ENCODE results near the gene COL6A3.

Gene COL6A3

GRCh38 chr2:237365671-237366070 is 48.3 kb downstream of the COL6A3 start:
- Histone ChIP-seq H3K9me3 (ENCODE audit: control insufficient read depth, insufficient read depth, low read depth, low read length) (no peaks in the 10 kb centered on the region), H3K4me3 (ENCODE audit: low read depth, low read length) (no peak overlapping the region), H3K27ac (ENCODE audit: extremely low read depth, low read depth, low read length) (no peak overlapping the region), H3K4me1 (ENCODE audit: control insufficient read depth, insufficient read depth, low read length) (no peaks in the 10 kb centered on the region), H3K36me3 (ENCODE audit: control insufficient read depth in 2 of 2, insufficient read depth in 1 of 2, low read length in 2 of 2) (no peaks in the 10 kb centered on the region)
- CTCF ChIA-PET, result interaction anchor here (0.5 to 0.8 kb wide), 2 partner anchors 8 to 140 kb away, joined by 3 to 7 read pairs; no protein-coding TSS in a partner anchor
- TF ChIP-seq ZNF266 (tag by site-specific recombination; IDR thresholded peaks at IDR 0.05; ENCODE audit: low read depth) (no peak), ZNF121 (tag by site-specific recombination; IDR thresholded peaks at IDR 0.05) (no peak), PRDM1 (tag by site-specific recombination; IDR thresholded peaks at IDR 0.05) (no peak), ZNF571 (tag by site-specific recombination; IDR thresholded peaks at IDR 0.05) (no peak), YY2 (tag by site-specific recombination; IDR thresholded peaks at IDR 0.05) (no peak), ZEB2 (tag by site-specific recombination; IDR thresholded peaks at IDR 0.05) (no peak), HOXA7 (CRISPR knock-in tag; IDR thresholded peaks at IDR 0.05; ENCODE audit: borderline replicate concordance) (no peak), ZNF341 (tag by site-specific recombination; IDR thresholded peaks at IDR 0.05; ENCODE audit: low read depth) (no peak), ZNF558 (tag by site-specific recombination; IDR thresholded peaks at IDR 0.05) (no peak), SCRT1 (tag by site-specific recombination; IDR thresholded peaks at IDR 0.05; ENCODE audit: borderline replicate concordance) (no peak), ZNF280D (tag by site-specific recombination; IDR thresholded peaks at IDR 0.05) (no peak), ZNF792 (tag by site-specific recombination; IDR thresholded peaks at IDR 0.05) (no peak)
- POLR2A ChIA-PET, result no interaction called here

- ChIA-PET CTCF (no interaction called here), POLR2A (no interaction called here)
- Histone ChIP-seq H3K9me3 (ENCODE audit: control insufficient read depth, insufficient read depth, low read depth, low read length) (no peaks in the 10 kb centered on the region), H3K4me3 (ENCODE audit: low read depth, low read length) (no peak overlapping the region), H3K36me3 (ENCODE audit: control insufficient read depth in 2 of 2, insufficient read depth in 1 of 2, low read length in 2 of 2) (no peaks in the 10 kb centered on the region), H3K4me1 (ENCODE audit: control insufficient read depth, insufficient read depth, low read length) (no peaks in the 10 kb centered on the region), H3K27ac (ENCODE audit: extremely low read depth, low read depth, low read length) (no peak overlapping the region)
- TF ChIP-seq ZNF423 (tag by site-specific recombination; IDR thresholded peaks at IDR 0.05) (no peak), ZNF239 (tag by site-specific recombination; IDR thresholded peaks at IDR 0.05) (no peak)
These were observed 49.3 kb downstream of the COL6A3 start for GRCh38 chr2:237364655-237365054.

- ChIA-PET POLR2A (no interaction called here), CTCF (no interaction called here)
- H3K27ac ChIP-seq (ENCODE audit: extremely low read depth, low read depth, low read length), result no peak overlapping the region
- H3K4me3 ChIP-seq (ENCODE audit: low read depth, low read length), result no peak overlapping the region
- no peaks in the 10 kb centered on the region for H3K36me3 ChIP-seq (ENCODE audit: control insufficient read depth in 2 of 2, insufficient read depth in 1 of 2, low read length in 2 of 2)
- no peaks in the 10 kb centered on the region for H3K4me1 ChIP-seq (ENCODE audit: control insufficient read depth, insufficient read depth, low read length)
- H3K9me3 ChIP-seq (ENCODE audit: control insufficient read depth, insufficient read depth, low read depth, low read length), result no peaks in the 10 kb centered on the region
- TF ChIP-seq ZNF791 (tag by site-specific recombination; IDR thresholded peaks at IDR 0.05), result no peak
- TF ChIP-seq ZNF548 (tag by site-specific recombination; IDR thresholded peaks at IDR 0.05), result no peak
- no peak for TF ChIP-seq SP3 (tag by site-specific recombination; IDR thresholded peaks at IDR 0.05)
- TF ChIP-seq ZNF449 (tag by site-specific recombination; IDR thresholded peaks at IDR 0.05), result no peak
- TF ChIP-seq PBX3 (CRISPR knock-in tag; IDR thresholded peaks at IDR 0.05), result no peak
- no peak for TF ChIP-seq ZNF114 (tag by site-specific recombination; IDR thresholded peaks at IDR 0.05)
- TF ChIP-seq ZNF274 (IDR thresholded peaks at IDR 0.05; ENCODE audit: low read length), result no peak
- no peak for TF ChIP-seq ZNF274 (tag by site-specific recombination; IDR thresholded peaks at IDR 0.05; ENCODE audit: borderline replicate concordance)
- no peak for TF ChIP-seq ZNF473 (tag by site-specific recombination; IDR thresholded peaks at IDR 0.05)
- TF ChIP-seq ZNF211 (tag by site-specific recombination; IDR thresholded peaks at IDR 0.05; ENCODE audit: low read depth), result no peak
- TF ChIP-seq ZNF645 (tag by site-specific recombination; IDR thresholded peaks at IDR 0.05), result no peak
- no peak for TF ChIP-seq ZNF121 (tag by site-specific recombination; IDR thresholded peaks at IDR 0.05)
These were observed 52.6 kb downstream of the COL6A3 start for GRCh38 chr2:237361194-237362004.
